SK-N-MC (cell line): ENCODE measurements around the gene RHOH.

ENCODE experiments used
- DNase-seq: peaks from one replicate; pipeline ENCODE4 v3.0.0-alpha.2; 2011; ENCODE audit warnings: low read depth, low spot score
- H3K27ac ChIP-seq: fragments of 200-600 bp; sonication (generic); 2 replicates; pipeline ENCODE4 v1.5.1; 2016; ENCODE audit warnings: mixed run types
- H3K36me3 ChIP-seq: fragments of 200-600 bp; sonication (generic); 2 replicates; pipeline ENCODE4 v1.6.1; 2017; ENCODE audit warnings: antibody characterized with exemption, low read length, mixed read lengths; ENCODE audit not compliant: insufficient read depth
- H3K4me3 ChIP-seq: fragments of 200-600 bp; sonication (generic); 2 replicates; pipeline ENCODE4 v1.5.1; 2016
- H3K9ac ChIP-seq: fragments of 200-600 bp; sonication (generic); 2 replicates; pipeline ENCODE4 v1.8.0; 2017; ENCODE audit warnings: mixed run types, mixed read lengths; ENCODE audit not compliant: insufficient read length
- H3K9me3 ChIP-seq: fragments of 200-600 bp; sonication (generic); 2 replicates; pipeline ENCODE4 v1.6.1; 2017; ENCODE audit warnings: low read depth, mild to moderate bottlenecking, antibody characterized with exemption, low read length, moderate library complexity, mixed read lengths
- EZH2 ChIP-seq: fragments of 200-600 bp; sonication (generic); IDR thresholded peaks from one replicate; pipeline ENCODE4 v1.6.1; 2017; ENCODE audit warnings: antibody characterized with exemption
- FOXP2 ChIP-seq: optimal IDR thresholded peaks from 2 replicates; pipeline ENCODE3; 2011; ENCODE audit warnings: mild to moderate bottlenecking, moderate library complexity; ENCODE audit not compliant: insufficient read depth; ENCODE audit errors: extremely low read length, control extremely low read depth
- POLR2AphosphoS5 ChIP-seq: IDR thresholded peaks from 2 replicates; pipeline ENCODE4 v1.6.1; 2012; ENCODE audit warnings: mild to moderate bottlenecking, low read depth, low read length, borderline replicate concordance

Gene RHOH

GRCh38 chr4:40241941-40242340 is 45.1 kb downstream of the RHOH start:
- peak overlapping the region; percentile 40; the same call in 1 of the 2 replicates for H3K27ac ChIP-seq
- H3K36me3 ChIP-seq = peaks cover 74% of the 10 kb centered on the region
- H3K9me3 ChIP-seq = no peaks in the 10 kb centered on the region
- H3K4me3 ChIP-seq = no peak overlapping the region
- no peak overlapping the region for H3K9ac ChIP-seq
- no peak for DNase-seq
- no peak for TF ChIP-seq FOXP2
- no peak for TF ChIP-seq EZH2
- no peak for TF ChIP-seq POLR2AphosphoS5

- TF ChIP-seq POLR2AphosphoS5 (no peak), FOXP2 (no peak), EZH2 (no peak)
- no peak for DNase-seq
- Histone ChIP-seq H3K4me3 (no peak overlapping the region), H3K9me3 (no peaks in the 10 kb centered on the region), H3K27ac (no peak overlapping the region), H3K9ac (no peak overlapping the region), H3K36me3 (peaks cover 63% of the 10 kb centered on the region)
These were observed 46.6 kb downstream of the RHOH start for GRCh38 chr4:40243386-40243948.

GRCh38 chr4:40244606-40245005 is 47.8 kb downstream of the RHOH start:
- no peak for DNase-seq
- H3K36me3 ChIP-seq = peaks cover 63% of the 10 kb centered on the region
- no peak overlapping the region for H3K4me3 ChIP-seq
- H3K9ac ChIP-seq = no peak overlapping the region
- H3K9me3 ChIP-seq = no peaks in the 10 kb centered on the region
- H3K27ac ChIP-seq = 0 out of 2 replicates have a peak overlapping the region, but pooled peaks have one; percentile 10
- no peak for TF ChIP-seq FOXP2
- no peak for TF ChIP-seq POLR2AphosphoS5
- no peak for TF ChIP-seq EZH2

- H3K27ac ChIP-seq = 0 out of 2 replicates have a peak overlapping the region, but pooled peaks have one; percentile 63
- no peak for TF ChIP-seq FOXP2
- no peak for TF ChIP-seq EZH2
- TF ChIP-seq POLR2AphosphoS5 = no peak
- no peak overlapping the region for H3K9ac ChIP-seq
- peaks cover 58% of the 10 kb centered on the region for H3K36me3 ChIP-seq
- no peak for DNase-seq
- no peak overlapping the region for H3K4me3 ChIP-seq
- no peaks in the 10 kb centered on the region for H3K9me3 ChIP-seq
These were observed 48.7 kb downstream of the RHOH start for GRCh38 chr4:40245550-40245949.

- H3K4me3 ChIP-seq = no peak overlapping the region
- H3K36me3 ChIP-seq = peaks cover 55% of the 10 kb centered on the region
- TF ChIP-seq POLR2AphosphoS5 (0 out of 2 replicates have a peak, but pooled peaks have one; percentile 20), FOXP2 (no peak), EZH2 (no peak)
- no peak overlapping the region for H3K9ac ChIP-seq
- peak overlapping the region; percentile 63; the same call in 1 of the 2 replicates for H3K27ac ChIP-seq
- DNase-seq = no peak
- H3K9me3 ChIP-seq = no peaks in the 10 kb centered on the region
These were observed 49.4 kb downstream of the RHOH start for GRCh38 chr4:40246011-40246900.

GRCh38 chr4:40246938-40247337 is 50.1 kb downstream of the RHOH start:
- Histone ChIP-seq H3K9ac (no peak overlapping the region), H3K36me3 (peaks cover 50% of the 10 kb centered on the region), H3K4me3 (no peak overlapping the region), H3K27ac (peak overlapping the region; percentile 63; the same call in 1 of the 2 replicates), H3K9me3 (no peaks in the 10 kb centered on the region)
- no peak for DNase-seq
- no peak for TF ChIP-seq FOXP2
- TF ChIP-seq POLR2AphosphoS5 = no peak
- no peak for TF ChIP-seq EZH2

GRCh38 chr4:40247350-40247749 is 50.5 kb downstream of the RHOH start:
- TF ChIP-seq FOXP2 = no peak
- no peak for TF ChIP-seq POLR2AphosphoS5
- TF ChIP-seq EZH2 = no peak
- no peak for DNase-seq
- Histone ChIP-seq H3K4me3 (no peak overlapping the region), H3K36me3 (peaks cover 46% of the 10 kb centered on the region), H3K27ac (peak overlapping the region; percentile 63; the same call in 1 of the 2 replicates), H3K9me3 (no peaks in the 10 kb centered on the region), H3K9ac (no peak overlapping the region)

GRCh38 chr4:40251366-40251765 is 54.5 kb downstream of the RHOH start:
- no peak overlapping the region for H3K4me3 ChIP-seq
- H3K9ac ChIP-seq = no peak overlapping the region
- no peak for DNase-seq
- H3K36me3 ChIP-seq = peaks cover 6% of the 10 kb centered on the region; the same call in 1 of the 2 replicates
- no peaks in the 10 kb centered on the region for H3K9me3 ChIP-seq
- TF ChIP-seq EZH2 (no peak), POLR2AphosphoS5 (no peak), FOXP2 (no peak)
- H3K27ac ChIP-seq = no peak overlapping the region
